SK-N-SH (cell line): ENCODE results near the gene FRAS1. TPM values are rescaled to one million over a fixed set of nuclear protein-coding genes. Genes with fewer than 3 reads are reported as not detected.

Source experiments
- CTCF ChIA-PET: fragments of 300-600, 350-600 bp; formaldehyde crosslinking; extraction: SDS; loops from one replicate; lab custom pipeline; 2021; lab: Yijun Ruan, JAX
- POLR2A ChIA-PET: fragments of 350-600 bp; sonication (Branson Sonifier 250); formaldehyde crosslinking; extraction: SDS; loops from one replicate; lab custom pipeline; 2020; ENCODE audit warnings: antibody characterized with exemption, inconsistent platforms; lab: Yijun Ruan, JAX
- DNase-seq: peaks from one replicate; pipeline ENCODE4 v3.0.0; 2012
- H2AFZ ChIP-seq: fragments of 200-600 bp; sonication (generic); 2 replicates; pipeline ENCODE4 v1.8.1; 2016; ENCODE audit warnings: antibody characterized with exemption, mild to moderate bottlenecking, low read depth
- H3F3A ChIP-seq: fragments of 200-600 bp; sonication (generic); replicated peaks from 2 replicates; pipeline ENCODE3; 2016; ENCODE audit warnings: antibody characterized with exemption, mild to moderate bottlenecking; ENCODE audit not compliant: insufficient read depth
- H3K27ac ChIP-seq, 2 experiments: fragments of 200-500 bp in 1 of 2; fragments of 200-600 bp in 1 of 2; sonication (Bioruptor generic) in 1 of 2; sonication (generic), shearing (Covaris generic) in 1 of 2; 2 replicates each; pipeline versions ENCODE4 v1.5.1 to v1.6.1; 2014 to 2016; ENCODE audit warnings: low read depth in 2 of 2, inconsistent platforms in 1 of 2, low read length in 1 of 2, mild to moderate bottlenecking in 1 of 2, mixed read lengths in 1 of 2
- H3K27me3 ChIP-seq: fragments of 200-600 bp; sonication (generic), shearing (Covaris generic); 2 replicates; pipeline ENCODE4 v1.6.1; 2016; ENCODE audit warnings: mixed run types; ENCODE audit not compliant: insufficient read depth
- H3K36me3 ChIP-seq, 2 experiments: fragments of 200-500 bp in 1 of 2; fragments of 200-600 bp in 1 of 2; sonication (Bioruptor generic) in 1 of 2; sonication (generic) in 1 of 2; replicated peaks in 1 of 2; 2 replicates each; pipeline versions ENCODE3 to v1.5.1; 2014 to 2016; ENCODE audit warnings: low read length in 1 of 2, mild to moderate bottlenecking in 1 of 2; ENCODE audit not compliant: insufficient read depth in 2 of 2, control insufficient read depth in 1 of 2
- H3K4me1 ChIP-seq, 2 experiments: fragments of 200-500 bp in 1 of 2; fragments of 200-600 bp in 1 of 2; sonication (Bioruptor generic) in 1 of 2; sonication (generic), shearing (Covaris generic) in 1 of 2; 2 replicates each; pipeline versions ENCODE4 v1.5.1 to v1.6.1; 2014 to 2016; ENCODE audit warnings: low read depth in 1 of 2, low read length in 1 of 2, mixed run types in 1 of 2; ENCODE audit not compliant: insufficient read depth in 2 of 2, control insufficient read depth in 1 of 2
- H3K4me2 ChIP-seq: fragments of 200-600 bp; sonication (generic), shearing (Covaris generic); 2 replicates; pipeline ENCODE4 v1.6.1; 2017; ENCODE audit warnings: mixed run types
- H3K4me3 ChIP-seq, 2 experiments: fragments of 200-500 bp in 1 of 2; fragments of 200-600 bp in 1 of 2; sonication (Bioruptor generic) in 1 of 2; sonication (generic), shearing (Covaris generic) in 1 of 2; 2 replicates each; pipeline versions ENCODE4 v1.5.1 to v1.8.1; 2014 to 2016; ENCODE audit warnings: low read depth in 2 of 2, inconsistent platforms in 1 of 2, low read length in 1 of 2, mild to moderate bottlenecking in 1 of 2, mixed read lengths in 1 of 2, moderate library complexity in 1 of 2
- H3K79me2 ChIP-seq: fragments of 200-600 bp; sonication (generic); 2 replicates; pipeline ENCODE4 v1.8.1; 2017; ENCODE audit warnings: mild to moderate bottlenecking; ENCODE audit not compliant: insufficient read depth
- H3K9ac ChIP-seq: fragments of 200-600 bp; sonication (generic); 2 replicates; pipeline ENCODE4 v1.6.1; 2017; ENCODE audit warnings: mixed run types
- H3K9me2 ChIP-seq: fragments of 200-600 bp; sonication (generic); 2 replicates; pipeline ENCODE4 v1.6.1; 2017; ENCODE audit warnings: mixed run types
- H3K9me3 ChIP-seq: fragments of 200-600 bp; sonication (generic); 2 replicates; pipeline ENCODE4 v1.6.1; 2017; ENCODE audit warnings: mixed run types, mild to moderate bottlenecking, moderate library complexity
- H4K20me1 ChIP-seq: fragments of 200-600 bp; sonication (generic); 2 replicates; pipeline ENCODE4 v1.6.1; 2017; ENCODE audit warnings: mild to moderate bottlenecking, mixed run types; ENCODE audit not compliant: insufficient read depth
- ELF1 ChIP-seq: IDR thresholded peaks from 2 replicates; pipeline ENCODE4 v1.4.0; 2012
- EP300 ChIP-seq, 2 experiments: IDR thresholded peaks; 2 replicates each; pipeline versions ENCODE4 v1.4.0 to v1.6.1; 2012; ENCODE audit warnings: borderline replicate concordance in 1 of 2, low read depth in 1 of 2, low read length in 1 of 2
- GABPA ChIP-seq: IDR thresholded peaks from 2 replicates; pipeline ENCODE4 v1.4.0; 2012; ENCODE audit warnings: low read depth, mild to moderate bottlenecking
- NFIC ChIP-seq: IDR thresholded peaks from 2 replicates; pipeline ENCODE4 v1.4.0; 2012; ENCODE audit warnings: borderline replicate concordance
- NRF1 ChIP-seq: IDR thresholded peaks from 2 replicates; pipeline ENCODE4 v1.6.1; 2012; ENCODE audit warnings: low read depth, mild to moderate bottlenecking, low read length
- POLR2AphosphoS5 ChIP-seq: IDR thresholded peaks from 2 replicates; pipeline ENCODE4 v1.6.1; 2012; ENCODE audit warnings: low read depth, low read length
- SIN3A ChIP-seq: IDR thresholded peaks from 2 replicates; pipeline ENCODE4 v1.6.1; 2012; ENCODE audit warnings: low read depth, mild to moderate bottlenecking, low read length, moderate library complexity, borderline replicate concordance
- SMC3 ChIP-seq: IDR thresholded peaks from 2 replicates; pipeline ENCODE4 v1.6.1; 2012; ENCODE audit warnings: low read depth, low read length, improper control_type of control experiment
- TAF1 ChIP-seq: IDR thresholded peaks from 2 replicates; pipeline ENCODE4 v1.6.1; 2012; ENCODE audit warnings: low read depth, mild to moderate bottlenecking, low read length, moderate library complexity, borderline replicate concordance
- TCF12 ChIP-seq: IDR thresholded peaks from 2 replicates; pipeline ENCODE4 v1.4.0; 2012
- YY1 ChIP-seq: IDR thresholded peaks from 2 replicates; pipeline ENCODE4 v1.4.0; 2012; ENCODE audit warnings: low read depth, mild to moderate bottlenecking
- WGBS: methylation state at CpG from one replicate; pipeline ENCODE4 v1.1.6; 2017; ENCODE audit warnings: low lambda C conversion rate; 5-methylcytosine and 5-hydroxymethylcytosine counted together
- polyA plus RNA-seq, 3 experiments: library from polyadenylated mRNA; depleted of rRNA; stranded (reverse); fragments of >200 nt; gene quantifications; 2 replicates each; pipeline ENCODE4 v1.2.3, GENCODE V29; 2012
- TF ChIP-seq, protein P1 (sequence below): fragments of 150-350 bp; IDR thresholded peaks from 2 replicates; pipeline ENCODE4 v1.6.1; 2016; ENCODE audit warnings: mild to moderate bottlenecking, low read depth, low read length
- TF ChIP-seq, protein P2 (sequence below): IDR thresholded peaks from 2 replicates; pipeline ENCODE4 v1.4.0; 2012; ENCODE audit warnings: low read depth
- TF ChIP-seq, protein P3 (sequence below): IDR thresholded peaks from 2 replicates; pipeline ENCODE4 v1.4.0; 2012; ENCODE audit warnings: low read depth, borderline replicate concordance
- TF ChIP-seq, protein P4 (sequence below): IDR thresholded peaks from 2 replicates; pipeline ENCODE4 v1.4.0; 2012; ENCODE audit warnings: low read depth, borderline replicate concordance

The FRAS1 gene
- polyA plus RNA-seq, 1 of the 3 experiments (the other 2 are of a cell fraction) = 8.3 TPM

DNA sequence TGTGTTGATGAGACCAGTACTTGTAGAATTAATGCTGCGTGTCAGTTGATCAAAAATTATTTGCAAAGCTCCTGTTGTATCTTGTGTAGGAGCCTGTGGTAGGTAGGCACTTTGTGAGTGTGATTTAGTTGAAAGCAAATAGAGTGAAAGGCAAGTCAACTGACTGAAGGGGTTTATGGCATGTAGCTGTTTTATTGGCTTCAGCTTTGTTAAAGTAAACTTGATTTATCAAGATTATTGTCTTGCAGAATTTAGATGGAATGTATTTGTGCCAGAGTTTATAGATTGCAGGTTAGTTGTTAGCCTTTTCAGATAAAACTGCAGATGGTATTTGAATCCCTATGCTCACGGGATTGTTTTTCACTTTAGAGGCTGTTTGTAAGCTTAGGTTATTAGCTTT, 128.0 kb downstream of the FRAS1 start:
- Histone ChIP-seq H3K79me2 (no peaks in the 10 kb centered on the region), H3K36me3 (no peaks in the 10 kb centered on the region), H3K4me1 (no peaks in the 10 kb centered on the region; a peak in 1 of 4 replicates), H2AFZ (no peak overlapping the region), H3K4me2 (no peak overlapping the region), H3K9me2 (no peaks in the 10 kb centered on the region), H3K27ac (peak overlapping the region in 1 of 2 experiments; percentile 47; a peak in 1 of 4 replicates), H4K20me1 (no peaks in the 10 kb centered on the region), H3K27me3 (no peaks in the 10 kb centered on the region), H3K9ac (no peak overlapping the region), H3F3A (no peaks in the 10 kb centered on the region), H3K4me3 (no peak overlapping the region), H3K9me3 (no peaks in the 10 kb centered on the region)
- no peak for DNase-seq
- POLR2A ChIA-PET = no interaction called here
- TF ChIP-seq TAF1 (no peak), EP300 (IDR thresholded peaks at IDR 0.05; ENCODE audit: borderline replicate concordance in 1 of 2, low read depth in 1 of 2, low read length in 1 of 2) (no peak), TCF12 (no peak), POLR2AphosphoS5 (no peak), NFIC (no peak), ELF1 (no peak), SMC3 (no peak), SIN3A (no peak), GABPA (no peak), YY1 (no peak), NRF1 (no peak)
- TF ChIP-seq, protein P1, sequence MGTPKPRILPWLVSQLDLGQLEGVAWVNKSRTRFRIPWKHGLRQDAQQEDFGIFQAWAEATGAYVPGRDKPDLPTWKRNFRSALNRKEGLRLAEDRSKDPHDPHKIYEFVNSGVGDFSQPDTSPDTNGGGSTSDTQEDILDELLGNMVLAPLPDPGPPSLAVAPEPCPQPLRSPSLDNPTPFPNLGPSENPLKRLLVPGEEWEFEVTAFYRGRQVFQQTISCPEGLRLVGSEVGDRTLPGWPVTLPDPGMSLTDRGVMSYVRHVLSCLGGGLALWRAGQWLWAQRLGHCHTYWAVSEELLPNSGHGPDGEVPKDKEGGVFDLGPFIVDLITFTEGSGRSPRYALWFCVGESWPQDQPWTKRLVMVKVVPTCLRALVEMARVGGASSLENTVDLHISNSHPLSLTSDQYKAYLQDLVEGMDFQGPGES = no peak
- TF ChIP-seq, protein P2, sequence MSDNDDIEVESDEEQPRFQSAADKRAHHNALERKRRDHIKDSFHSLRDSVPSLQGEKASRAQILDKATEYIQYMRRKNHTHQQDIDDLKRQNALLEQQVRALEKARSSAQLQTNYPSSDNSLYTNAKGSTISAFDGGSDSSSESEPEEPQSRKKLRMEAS = no peak
- TF ChIP-seq, protein P3, sequence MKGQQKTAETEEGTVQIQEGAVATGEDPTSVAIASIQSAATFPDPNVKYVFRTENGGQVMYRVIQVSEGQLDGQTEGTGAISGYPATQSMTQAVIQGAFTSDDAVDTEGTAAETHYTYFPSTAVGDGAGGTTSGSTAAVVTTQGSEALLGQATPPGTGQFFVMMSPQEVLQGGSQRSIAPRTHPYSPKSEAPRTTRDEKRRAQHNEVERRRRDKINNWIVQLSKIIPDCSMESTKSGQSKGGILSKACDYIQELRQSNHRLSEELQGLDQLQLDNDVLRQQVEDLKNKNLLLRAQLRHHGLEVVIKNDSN = no peak
- TF ChIP-seq, protein P4, sequence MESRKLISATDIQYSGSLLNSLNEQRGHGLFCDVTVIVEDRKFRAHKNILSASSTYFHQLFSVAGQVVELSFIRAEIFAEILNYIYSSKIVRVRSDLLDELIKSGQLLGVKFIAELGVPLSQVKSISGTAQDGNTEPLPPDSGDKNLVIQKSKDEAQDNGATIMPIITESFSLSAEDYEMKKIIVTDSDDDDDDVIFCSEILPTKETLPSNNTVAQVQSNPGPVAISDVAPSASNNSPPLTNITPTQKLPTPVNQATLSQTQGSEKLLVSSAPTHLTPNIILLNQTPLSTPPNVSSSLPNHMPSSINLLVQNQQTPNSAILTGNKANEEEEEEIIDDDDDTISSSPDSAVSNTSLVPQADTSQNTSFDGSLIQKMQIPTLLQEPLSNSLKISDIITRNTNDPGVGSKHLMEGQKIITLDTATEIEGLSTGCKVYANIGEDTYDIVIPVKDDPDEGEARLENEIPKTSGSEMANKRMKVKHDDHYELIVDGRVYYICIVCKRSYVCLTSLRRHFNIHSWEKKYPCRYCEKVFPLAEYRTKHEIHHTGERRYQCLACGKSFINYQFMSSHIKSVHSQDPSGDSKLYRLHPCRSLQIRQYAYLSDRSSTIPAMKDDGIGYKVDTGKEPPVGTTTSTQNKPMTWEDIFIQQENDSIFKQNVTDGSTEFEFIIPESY = no peak
- 88% methylated on average over 2 of the region's 2 CpGs for WGBS
- CTCF ChIA-PET = interaction anchor here (1.3 kb wide), 1 partner anchor 29 kb away, joined by 3 read pairs; no protein-coding TSS in a partner anchor
